Stomach (tissue), 9 donors: ENCODE measurements around the gene FAAP20. TPM values are rescaled to one million over a fixed set of nuclear protein-coding genes. Genes with fewer than 3 reads are reported as not detected.
A peak's percentile ranks its signal among the peaks of the same experiment; 100 is the strongest.
"Not testable (repeated sequence)": the region's sequence is repeated elsewhere in the genome, so short reads cannot be mapped to it uniquely, and the experiment has no call there.

Experiments used
- DNase-seq, 2 donors: peaks; one replicate each; pipeline versions ENCODE4 v3.0.0 to v3.0.0-alpha.2; 2013 to 2019
- H3K27ac ChIP-seq, 5 donors: fragments of 200-600 bp in 4 of 5; sonication (generic) in 4 of 5; one replicate each; pipeline ENCODE4 v1.5.1; 2013 to 2019; ENCODE audit warnings: mild to moderate bottlenecking in 1 of 5, moderate library complexity in 1 of 5
- H3K27me3 ChIP-seq, 3 donors: fragments of 200-600 bp; sonication (generic); one replicate each; pipeline ENCODE4 v1.5.1; 2017 to 2019; ENCODE audit warnings: mixed run types in 1 of 3
- H3K36me3 ChIP-seq, 4 donors: fragments of 200-600 bp; sonication (generic); 1 replicate in 3 of 4; 2 replicates in 1 of 4; pipeline ENCODE4 v1.5.1; 2016 to 2019
- H3K4me1 ChIP-seq, 4 donors: fragments of 200-600 bp; sonication (generic); one replicate each; pipeline ENCODE4 v1.5.1; 2016 to 2019
- H3K4me3 ChIP-seq, 4 donors: fragments of 200-600 bp; sonication (generic) in 3 of 4; one replicate each; pipeline ENCODE4 v1.5.1; 2016 to 2019; ENCODE audit warnings: mild to moderate bottlenecking in 1 of 4
- H3K9me3 ChIP-seq, 4 donors: fragments of 200-600 bp; sonication (generic); one replicate each; pipeline ENCODE4 v1.5.1; 2016 to 2019
- EP300 ChIP-seq: sonication (generic); formaldehyde crosslinking; IDR thresholded peaks from one replicate; pipeline ENCODE4 v1.6.1; 2017; ENCODE audit warnings: antibody characterized with exemption
- POLR2A ChIP-seq, 4 donors: fragments of 450-650 bp; IDR thresholded peaks; one replicate each; pipeline ENCODE4 v1.6.1; 2016; ENCODE audit warnings: antibody characterized with exemption in 4 of 4, control low read depth in 2 of 4, mild to moderate bottlenecking in 1 of 4, moderate library complexity in 1 of 4
- POLR2AphosphoS5 ChIP-seq, 3 donors: sonication (generic); formaldehyde crosslinking; IDR thresholded peaks; one replicate each; pipeline ENCODE4 v1.6.1; 2016; ENCODE audit warnings: antibody characterized with exemption in 3 of 3
- WGBS, 5 donors: extraction: QIAGEN DNeasy Blood & Tissue Kit in 3 of 5; methylation state at CpG; one replicate each; pipeline versions ENCODE4 v1.1.5 to v1.1.7; 2013 to 2018; 5-methylcytosine and 5-hydroxymethylcytosine counted together
- intact Hi-C: fragments of 100-400 bp; cut with DNase I; formaldehyde crosslinking; loops from one replicate; pipeline ENCODE4 v1.15.1; 2023; ENCODE audit warnings: low total_unique reads
- polyA plus RNA-seq, 3 donors: library from polyadenylated mRNA; stranded (reverse); fragments of 200-250 nt; gene quantifications; one replicate each; pipeline ENCODE4 v1.2.3, GENCODE V29; 2013
- total RNA-seq, 5 donors: library from RNA; depleted of rRNA; stranded (reverse); fragments of >200 nt; gene quantifications; one replicate each; pipeline versions ENCODE4 v1.1.0 to v1.2.3, GENCODE V29; 2014 to 2016
- TF ChIP-seq, protein P1 (sequence below), 7 experiments: fragments of 450-650 bp in 4 of 7; fragments of 200-600 bp in 3 of 7; sonication (generic) in 3 of 7; IDR thresholded peaks; one replicate each; pipeline ENCODE4 v1.5.1; 2016 to 2019; ENCODE audit warnings: antibody characterized with exemption in 7 of 7, control low read depth in 2 of 7, mild to moderate bottlenecking in 1 of 7
- donor health status: healthy with polysubstance abuse.
- donor health status: Bipolar disorder and iron deficiency.
- donor health status: healthy.

The FAAP20 gene
- total and polyA plus RNA-seq, 8 donors, result 8.2 to 170 (median 67.1) TPM

DNA sequence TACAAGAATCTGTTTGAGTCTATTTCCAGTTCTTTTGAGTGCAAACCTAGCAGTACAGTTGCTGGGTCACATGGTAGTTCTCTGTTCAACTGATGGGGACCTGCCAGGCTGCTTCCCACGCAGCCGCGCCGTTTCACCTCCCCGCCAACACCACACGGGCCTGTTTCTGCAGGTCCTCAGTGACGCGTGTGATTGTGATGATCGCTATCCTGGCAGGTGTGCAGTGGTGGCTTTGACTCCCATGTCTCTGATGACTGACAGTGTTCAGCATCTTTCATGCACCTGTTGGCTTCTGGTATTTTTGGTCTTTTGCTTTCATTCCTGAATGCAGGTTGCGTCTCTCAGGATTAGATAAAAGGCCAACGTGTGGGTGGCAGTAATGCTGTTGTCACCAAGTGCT lies 41.6 kb downstream of the FAAP20 start:
- Histone ChIP-seq H3K4me3 (no peak overlapping the region), H3K4me1 (peaks cover 0 to 5% (median 0%) of the 10 kb centered on the region in 4 donors), H3K27ac (no peak overlapping the region), H3K27me3 (no peaks in the 10 kb centered on the region), H3K36me3 (peaks cover 0 to 81% (median 53%) of the 10 kb centered on the region in 4 donors), H3K9me3 (no peaks in the 10 kb centered on the region)
- WGBS, 5 donors, result 85 to 93% (median 91%) methylated on average over 11 of the region's 11 CpGs
- TF ChIP-seq, protein P1, sequence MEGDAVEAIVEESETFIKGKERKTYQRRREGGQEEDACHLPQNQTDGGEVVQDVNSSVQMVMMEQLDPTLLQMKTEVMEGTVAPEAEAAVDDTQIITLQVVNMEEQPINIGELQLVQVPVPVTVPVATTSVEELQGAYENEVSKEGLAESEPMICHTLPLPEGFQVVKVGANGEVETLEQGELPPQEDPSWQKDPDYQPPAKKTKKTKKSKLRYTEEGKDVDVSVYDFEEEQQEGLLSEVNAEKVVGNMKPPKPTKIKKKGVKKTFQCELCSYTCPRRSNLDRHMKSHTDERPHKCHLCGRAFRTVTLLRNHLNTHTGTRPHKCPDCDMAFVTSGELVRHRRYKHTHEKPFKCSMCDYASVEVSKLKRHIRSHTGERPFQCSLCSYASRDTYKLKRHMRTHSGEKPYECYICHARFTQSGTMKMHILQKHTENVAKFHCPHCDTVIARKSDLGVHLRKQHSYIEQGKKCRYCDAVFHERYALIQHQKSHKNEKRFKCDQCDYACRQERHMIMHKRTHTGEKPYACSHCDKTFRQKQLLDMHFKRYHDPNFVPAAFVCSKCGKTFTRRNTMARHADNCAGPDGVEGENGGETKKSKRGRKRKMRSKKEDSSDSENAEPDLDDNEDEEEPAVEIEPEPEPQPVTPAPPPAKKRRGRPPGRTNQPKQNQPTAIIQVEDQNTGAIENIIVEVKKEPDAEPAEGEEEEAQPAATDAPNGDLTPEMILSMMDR (IDR thresholded peaks at IDR 0.05), result no peak
- no peak for DNase-seq
- intact Hi-C loops, result no loop called here

GRCh38 chr1:2151911-2152310 lies 42.7 kb downstream of the FAAP20 start:
- DNase-seq, result no peak
- intact Hi-C loops, result no loop called here
- H3K4me3 ChIP-seq, result no peak overlapping the region
- H3K27me3 ChIP-seq, result no peaks in the 10 kb centered on the region
- no peaks in the 10 kb centered on the region for H3K9me3 ChIP-seq
- WGBS, 5 donors, result 77 to 91% (median 83%) methylated on average over 6 of the region's 6 CpGs
- TF ChIP-seq POLR2A (IDR thresholded peaks at IDR 0.05), result no peak
- H3K27ac ChIP-seq, result peak overlapping the region in 2 of 5 donors; percentile 40 to 73
- H3K4me1 ChIP-seq, result peaks cover 0 to 5% (median 0%) of the 10 kb centered on the region in 4 donors
- H3K36me3 ChIP-seq, result peaks cover 0 to 79% (median 46%) of the 10 kb centered on the region in 4 donors

DNA sequence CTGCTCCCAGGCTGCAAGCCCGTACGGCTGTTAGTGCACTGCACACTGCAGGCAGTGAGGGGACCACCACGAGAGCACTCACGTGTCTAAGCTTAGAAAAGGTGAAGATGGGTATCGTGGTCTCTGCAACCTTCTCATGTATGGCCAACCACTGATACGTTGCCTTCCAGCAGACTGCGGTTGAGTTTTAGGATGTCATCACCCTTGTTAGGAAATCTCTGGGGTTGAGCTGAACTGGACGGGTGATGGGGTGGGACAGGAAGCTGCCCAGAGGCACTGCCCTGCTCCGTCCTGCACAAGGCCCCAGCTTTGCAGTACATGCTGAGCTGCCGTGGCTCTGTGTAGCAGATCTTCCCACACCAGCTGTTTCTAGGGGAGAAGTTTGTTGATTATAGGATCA lies 43.3 kb downstream of the FAAP20 start:
- DNase-seq, result no peak
- WGBS, 5 donors, result 71 to 87% (median 71%) methylated on average over 8 to 10 of the region's 10 CpGs
- Histone ChIP-seq H3K4me1 (peaks cover 0 to 5% (median 0%) of the 10 kb centered on the region in 4 donors), H3K36me3 (peaks cover 0 to 79% (median 46%) of the 10 kb centered on the region in 4 donors), H3K27ac (peak overlapping the region in 2 of 5 donors; percentile 68 to 73), H3K4me3 (no peak overlapping the region), H3K9me3 (no peaks in the 10 kb centered on the region), H3K27me3 (no peaks in the 10 kb centered on the region)
- no peak for TF ChIP-seq POLR2AphosphoS5 (IDR thresholded peaks at IDR 0.05)
- TF ChIP-seq EP300, result no peak
- TF ChIP-seq POLR2A (IDR thresholded peaks at IDR 0.05), result no peak
- TF ChIP-seq, protein P1 (IDR thresholded peaks at IDR 0.05), result no peak
- intact Hi-C loops, result no loop called here

GRCh38 chr1:2150801-2151200 lies 43.8 kb downstream of the FAAP20 start:
- TF ChIP-seq POLR2AphosphoS5 (IDR thresholded peaks at IDR 0.05), result no peak
- no peak for TF ChIP-seq POLR2A (IDR thresholded peaks at IDR 0.05)
- H3K4me1 ChIP-seq, result peaks cover 0 to 5% (median 0%) of the 10 kb centered on the region in 4 donors
- DNase-seq, result no peak
- H3K4me3 ChIP-seq, result no peak overlapping the region
- H3K9me3 ChIP-seq, result no peaks in the 10 kb centered on the region
- H3K36me3 ChIP-seq, result peaks cover 0 to 79% (median 48%) of the 10 kb centered on the region in 4 donors
- H3K27ac ChIP-seq, result peak overlapping the region in 2 of 5 donors; percentile 68 to 73
- WGBS, 5 donors, result 83 to 92% (median 87%) methylated on average over 19 of the region's 19 CpGs
- intact Hi-C loops, result no loop called here
- H3K27me3 ChIP-seq, result no peaks in the 10 kb centered on the region

- TF ChIP-seq POLR2AphosphoS5 (IDR thresholded peaks at IDR 0.05), result peak in 2 of 3 donors; percentile 57 to 58
- TF ChIP-seq, protein P1 (IDR thresholded peaks at IDR 0.05), result no peak
- TF ChIP-seq EP300, result no peak
- no peak for TF ChIP-seq POLR2A (IDR thresholded peaks at IDR 0.05)
- intact Hi-C loops, result no loop called here
- 63 to 79% (median 76%) methylated on average over 14 of the region's 14 CpGs for WGBS, 5 donors
These were observed 45.9 kb downstream of the FAAP20 start for GRCh38 chr1:2148691-2149090.

DNA sequence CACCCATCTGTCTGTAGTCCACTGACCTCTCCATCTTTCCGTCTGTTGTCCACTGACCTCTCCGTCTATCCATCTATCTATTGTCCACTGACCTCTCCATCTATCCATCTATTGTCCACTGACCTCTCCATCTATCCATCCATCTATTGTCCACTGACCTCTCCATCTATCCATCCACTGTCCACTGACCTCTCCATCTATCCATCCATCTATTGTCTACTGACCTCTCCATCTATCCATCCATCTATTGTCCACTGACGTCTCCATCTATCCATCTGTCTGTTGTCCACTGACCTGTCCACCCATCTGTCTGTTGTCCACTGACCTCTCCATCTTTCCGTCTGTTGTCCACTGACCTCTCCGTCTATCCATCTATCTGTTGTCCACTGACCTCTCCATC lies 46.7 kb downstream of the FAAP20 start:
- H3K4me3 ChIP-seq, H3K27ac ChIP-seq, DNase-seq, H3K4me1 ChIP-seq, H3K27me3 ChIP-seq, intact Hi-C loops, H3K9me3 ChIP-seq: not testable (repeated sequence)
- 91 to 98% (median 95%) methylated on average over 5 of the region's 5 CpGs for WGBS, 5 donors
- H3K36me3 ChIP-seq, result peaks cover 0 to 79% (median 44%) of the 10 kb centered on the region in 4 donors

More at GRCh38 chr1:2148691-2149090, 45.9 kb downstream of the FAAP20 start:
- Histone ChIP-seq H3K27me3 (no peaks in the 10 kb centered on the region), H3K9me3 (no peaks in the 10 kb centered on the region), H3K27ac (peak overlapping the region in 3 of 5 donors; percentile 55 to 80 (median 62)), H3K36me3 (peaks cover 0 to 87% (median 52%) of the 10 kb centered on the region in 4 donors), H3K4me3 (no peak overlapping the region), H3K4me1 (peaks cover 0 to 5% (median 0%) of the 10 kb centered on the region in 4 donors)
- peak; percentile 38 to 70 for DNase-seq
